Measurements from ENCODE around the gene ITGA1. TPM values are rescaled to one million over a fixed set of nuclear protein-coding genes. Genes with fewer than 3 reads are reported as not detected.

The ITGA1 gene
- total RNA-seq, 2 donors from 2014 or later = 0.33 to 3.5 TPM

- Mint-ChIP-seq H3K27ac (no peak overlapping the region), H3K36me3 (ENCODE audit: low read depth) (no peaks in the 10 kb centered on the region)
Observed at GRCh38 chr5:52809884-52810283, 22.2 kb downstream of the ITGA1 start.

GRCh38 chr5:52810426-52810825 is 22.7 kb downstream of the ITGA1 start:
- peaks cover 4% of the 10 kb centered on the region for H3K4me1 Mint-ChIP-seq
- no peaks in the 10 kb centered on the region for H3K9me3 ChIP-seq (ENCODE audit: control insufficient read depth, low read length)
- no peak for DNase-seq
- no peak overlapping the region for H3K9ac ChIP-seq (ENCODE audit: extremely low read depth, low read length, poor library complexity, severe bottlenecking)
- H3K27me3 ChIP-seq (ENCODE audit: control insufficient read depth, insufficient read depth, low read length, poor library complexity, severe bottlenecking) = no peaks in the 10 kb centered on the region
- no peak overlapping the region for H3K4me3 ChIP-seq (ENCODE audit: low read length)
- 86% methylated on average over 1 of the region's 1 CpG; no CpG with 5 or more reads in 1 of the 2 experiments for WGBS, 2 experiments (ENCODE audit: insufficient coverage in 1 of 2, insufficient read length in 1 of 2)
- no peak for TF ChIP-seq CTCF (conservative IDR thresholded peaks at IDR 0.05)
- no peaks in the 10 kb centered on the region for H3K36me3 ChIP-seq (ENCODE audit: control insufficient read depth, insufficient read depth, low read length)
- no peaks in the 10 kb centered on the region for H3K9me3 Mint-ChIP-seq
- no peaks in the 10 kb centered on the region for H3K27me3 Mint-ChIP-seq (ENCODE audit: insufficient read depth)
- H3K27ac Mint-ChIP-seq = no peak overlapping the region
- H3K27ac ChIP-seq (ENCODE audit: low read depth, low read length) = no peak overlapping the region
- H3K4me3 Mint-ChIP-seq = no peak overlapping the region
- H3K36me3 Mint-ChIP-seq (ENCODE audit: low read depth) = no peaks in the 10 kb centered on the region
- peaks cover 9% of the 10 kb centered on the region for H3K4me1 ChIP-seq (ENCODE audit: control insufficient read depth, insufficient read depth, low read length)

More at GRCh38 chr5:52809884-52810283, 22.2 kb downstream of the ITGA1 start:
- Histone ChIP-seq H3K4me1 (ENCODE audit: control insufficient read depth, insufficient read depth, low read length) (peaks cover 9% of the 10 kb centered on the region), H3K9me3 (ENCODE audit: control insufficient read depth, low read length) (no peaks in the 10 kb centered on the region), H3K36me3 (ENCODE audit: control insufficient read depth, insufficient read depth, low read length) (no peaks in the 10 kb centered on the region), H3K4me3 (ENCODE audit: low read length) (no peak overlapping the region), H3K27me3 (ENCODE audit: control insufficient read depth, insufficient read depth, low read length, poor library complexity, severe bottlenecking) (no peaks in the 10 kb centered on the region), H3K9ac (ENCODE audit: extremely low read depth, low read length, poor library complexity, severe bottlenecking) (no peak overlapping the region), H3K27ac (ENCODE audit: low read depth, low read length) (no peak overlapping the region)
- no peak for DNase-seq
- Mint-ChIP-seq H3K9me3 (no peaks in the 10 kb centered on the region), H3K4me3 (no peak overlapping the region), H3K27me3 (ENCODE audit: insufficient read depth) (no peaks in the 10 kb centered on the region), H3K4me1 (peaks cover 4% of the 10 kb centered on the region)
- TF ChIP-seq CTCF (conservative IDR thresholded peaks at IDR 0.05) = no peak
- WGBS, 2 experiments (ENCODE audit: insufficient coverage in 1 of 2, insufficient read length in 1 of 2) = 74 to 100% methylated on average over 1 of the region's 1 CpG

- H3K27ac ChIP-seq (ENCODE audit: low read depth, low read length) = no peak overlapping the region
- WGBS, 2 experiments (ENCODE audit: insufficient coverage in 1 of 2, insufficient read length in 1 of 2) = 67 to 93% methylated on average over 1 to 3 of the region's 3 CpGs
- TF ChIP-seq CTCF (conservative IDR thresholded peaks at IDR 0.05) = no peak
Observed at GRCh38 chr5:52811067-52811749, 23.5 kb downstream of the ITGA1 start.

More at GRCh38 chr5:52811067-52811749, 23.5 kb downstream of the ITGA1 start:
- no peak overlapping the region for H3K9ac ChIP-seq (ENCODE audit: extremely low read depth, low read length, poor library complexity, severe bottlenecking)
- H3K27me3 ChIP-seq (ENCODE audit: control insufficient read depth, insufficient read depth, low read length, poor library complexity, severe bottlenecking) = no peaks in the 10 kb centered on the region
- Mint-ChIP-seq H3K4me3 (no peak overlapping the region), H3K27me3 (ENCODE audit: insufficient read depth) (no peaks in the 10 kb centered on the region), H3K9me3 (no peaks in the 10 kb centered on the region), H3K36me3 (ENCODE audit: low read depth) (no peaks in the 10 kb centered on the region), H3K27ac (no peak overlapping the region), H3K4me1 (peaks cover 4% of the 10 kb centered on the region)
- H3K9me3 ChIP-seq (ENCODE audit: control insufficient read depth, low read length) = no peaks in the 10 kb centered on the region
- H3K36me3 ChIP-seq (ENCODE audit: control insufficient read depth, insufficient read depth, low read length) = no peaks in the 10 kb centered on the region
- DNase-seq = no peak
- H3K4me3 ChIP-seq (ENCODE audit: low read length) = no peak overlapping the region
- peaks cover 9% of the 10 kb centered on the region for H3K4me1 ChIP-seq (ENCODE audit: control insufficient read depth, insufficient read depth, low read length)
